GM12801 (cell line): ENCODE data around the gene RTN4R.

Source experiments
- CTCF ChIP-seq: IDR thresholded peaks from one replicate; pipeline ENCODE4 v1.5.1; 2011; ENCODE audit warnings: control low read depth; ENCODE audit not compliant: insufficient read length; ENCODE audit errors: extremely low read depth

Gene RTN4R

GRCh38 chr22:20230777-20231420 lies 37.2 kb downstream of the RTN4R start:
- no peak for TF ChIP-seq CTCF

- TF ChIP-seq CTCF: no peak
These were observed 38.0 kb downstream of the RTN4R start for GRCh38 chr22:20229916-20230775.

DNA sequence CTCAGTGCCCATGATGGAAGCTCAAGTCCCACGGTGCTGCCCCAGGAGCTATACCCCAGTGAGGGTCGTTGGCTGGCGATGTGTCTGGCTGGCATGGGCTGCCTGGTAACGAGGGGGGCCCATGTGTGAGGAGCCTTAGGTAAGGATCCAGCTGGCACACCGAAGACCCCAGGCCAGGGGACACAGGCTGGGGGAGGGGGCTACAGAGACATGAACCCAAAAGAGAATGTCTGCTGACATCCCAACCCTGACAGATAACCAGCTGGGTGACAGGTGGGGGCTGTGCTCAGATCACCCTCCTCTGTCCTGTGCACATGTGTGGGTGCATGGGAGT lies 39.2 kb downstream of the RTN4R start:
- TF ChIP-seq CTCF: no peak

GRCh38 chr22:20228055-20228938 lies 39.8 kb downstream of the RTN4R start:
- no peak for TF ChIP-seq CTCF

DNA sequence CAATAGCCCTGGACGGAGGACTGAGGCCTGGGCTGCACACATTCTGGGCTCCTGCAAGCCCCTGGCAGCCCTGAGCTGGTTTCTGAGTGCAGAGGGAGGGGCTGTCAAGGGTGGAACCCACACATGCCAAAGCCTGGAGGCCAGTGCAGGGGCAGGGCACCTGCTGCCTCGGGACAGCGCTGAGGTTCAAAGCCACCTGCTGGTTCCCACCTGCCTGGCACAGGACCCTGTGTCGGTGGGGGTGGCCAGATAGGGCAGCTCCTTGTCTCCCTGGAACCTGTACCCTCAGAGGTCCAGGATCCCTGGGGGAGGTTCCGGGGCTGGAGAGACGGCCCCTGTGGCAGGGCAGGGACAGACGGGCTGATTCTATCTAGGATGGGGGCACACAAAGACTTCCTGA lies 40.8 kb downstream of the RTN4R start:
- no peak for TF ChIP-seq CTCF

DNA sequence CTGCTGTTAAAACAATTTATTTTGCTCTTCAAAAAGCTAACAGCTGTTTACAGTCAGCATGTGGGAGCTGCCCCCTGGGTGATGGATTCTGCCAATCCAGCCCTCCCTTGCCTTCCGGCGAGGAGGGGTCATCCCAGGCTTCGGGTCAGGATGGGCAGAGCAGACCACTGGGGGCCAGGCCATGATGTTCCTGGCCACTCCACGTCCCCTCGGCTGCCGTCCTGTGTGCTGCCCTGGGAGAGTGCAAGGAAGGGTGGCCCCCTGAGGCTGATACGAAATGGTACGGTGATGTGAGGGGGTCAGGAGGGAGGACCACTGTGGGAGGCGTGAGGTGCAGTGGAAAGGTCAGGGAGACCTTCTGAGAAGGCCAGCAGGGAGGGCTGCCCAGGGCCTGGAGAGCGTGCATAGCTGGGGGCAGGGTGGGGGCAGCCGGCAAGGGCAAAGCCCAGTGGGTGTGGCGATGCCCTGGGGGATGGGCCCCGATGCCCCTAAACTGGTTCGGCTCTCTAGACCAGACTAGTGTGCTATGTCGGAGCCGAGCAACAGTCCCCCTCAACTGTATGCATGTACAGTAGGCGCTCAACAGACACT lies 41.3 kb downstream of the RTN4R start:
- TF ChIP-seq CTCF: no peak

GRCh38 chr22:20226077-20226716 lies 41.9 kb downstream of the RTN4R start:
- TF ChIP-seq CTCF: no peak
